Colon (tissue), 2 donors: ENCODE measurements around the gene ARHGEF10L.

Experiments
- FAIRE-seq: peaks from 2 replicates; lab custom pipeline; 2012; peaks lifted over from hg19 to GRCh38; lab: Jason Lieb, UNC
- donor health status: control.
- donor health status: control.

The ARHGEF10L gene

GRCh38 chr1:17569200-17570139 lies 30.0 kb downstream of the ARHGEF10L start:
- no peak for FAIRE-seq

GRCh38 chr1:17570228-17570627 lies 30.7 kb downstream of the ARHGEF10L start:
- FAIRE-seq = no peak

GRCh38 chr1:17572264-17572985 lies 32.9 kb downstream of the ARHGEF10L start:
- FAIRE-seq = no peak

- FAIRE-seq = no peak
These were observed 34.1 kb downstream of the ARHGEF10L start for GRCh38 chr1:17573518-17574041.

GRCh38 chr1:17574516-17574915 lies 35.0 kb downstream of the ARHGEF10L start:
- no peak for FAIRE-seq

- no peak for FAIRE-seq
These were observed 36.5 kb downstream of the ARHGEF10L start for GRCh38 chr1:17575797-17576518.

- FAIRE-seq = no peak
These were observed 37.0 kb downstream of the ARHGEF10L start for GRCh38 chr1:17576519-17576853.

- no peak for FAIRE-seq
These were observed 38.4 kb downstream of the ARHGEF10L start for GRCh38 chr1:17577907-17578297.

- FAIRE-seq = no peak
These were observed 40.7 kb downstream of the ARHGEF10L start for GRCh38 chr1:17579951-17580939.

GRCh38 chr1:17581389-17582123 lies 42.1 kb downstream of the ARHGEF10L start:
- no peak for FAIRE-seq

- FAIRE-seq = no peak
These were observed 42.8 kb downstream of the ARHGEF10L start for GRCh38 chr1:17582124-17582774.

GRCh38 chr1:17584539-17584938 lies 45.0 kb downstream of the ARHGEF10L start:
- FAIRE-seq = no peak

GRCh38 chr1:17585266-17585987 lies 45.9 kb downstream of the ARHGEF10L start:
- no peak for FAIRE-seq

- no peak for FAIRE-seq
These were observed 46.9 kb downstream of the ARHGEF10L start for GRCh38 chr1:17586172-17586964.

- no peak for FAIRE-seq
These were observed 48.2 kb downstream of the ARHGEF10L start for GRCh38 chr1:17587693-17588047.

- FAIRE-seq = no peak
These were observed 48.8 kb downstream of the ARHGEF10L start for GRCh38 chr1:17588048-17588871.

- no peak for FAIRE-seq
These were observed 52.4 kb downstream of the ARHGEF10L start for GRCh38 chr1:17591814-17592430.
